ENCODE data around the gene MBD3L4. TPM values are rescaled to one million over a fixed set of nuclear protein-coding genes. Genes with fewer than 3 reads are reported as not detected.

Gene MBD3L4
- total RNA-seq, 1 donor from 2014 or later = not detected

- H3K4me3 ChIP-seq (ENCODE audit: low read depth, low read length) = no peak overlapping the region
- H3K36me3 ChIP-seq (ENCODE audit: control insufficient read depth, insufficient read depth, low read length) = no peaks in the 10 kb centered on the region
- TF ChIP-seq CTCF (IDR thresholded peaks at IDR 0.05; ENCODE audit: insufficient read depth, low read length, poor library complexity, severe bottlenecking) = no peak
- no peaks in the 10 kb centered on the region for H3K27me3 ChIP-seq (ENCODE audit: control insufficient read depth, insufficient read depth, low read length)
- DNase-seq (ENCODE audit: low read depth) = no peak
Observed at GRCh38 chr19:6996810-6997209, 43.2 kb downstream of the MBD3L4 start.

GRCh38 chr19:6995054-6995453 lies 44.9 kb downstream of the MBD3L4 start:
- H3K36me3 ChIP-seq (ENCODE audit: control insufficient read depth, insufficient read depth, low read length) = no peaks in the 10 kb centered on the region
- TF ChIP-seq CTCF (IDR thresholded peaks at IDR 0.05; ENCODE audit: insufficient read depth, low read length, poor library complexity, severe bottlenecking) = no peak
- DNase-seq (ENCODE audit: low read depth) = no peak
- no peak overlapping the region for H3K4me3 ChIP-seq (ENCODE audit: low read depth, low read length)
- H3K27me3 ChIP-seq (ENCODE audit: control insufficient read depth, insufficient read depth, low read length) = no peaks in the 10 kb centered on the region

GRCh38 chr19:6988257-6988656 lies 51.7 kb downstream of the MBD3L4 start:
- Histone ChIP-seq H3K4me3 (ENCODE audit: low read depth, low read length) (no peak overlapping the region), H3K27me3 (ENCODE audit: control insufficient read depth, insufficient read depth, low read length) (no peaks in the 10 kb centered on the region), H3K36me3 (ENCODE audit: control insufficient read depth, insufficient read depth, low read length) (no peaks in the 10 kb centered on the region)
- no peak for TF ChIP-seq CTCF (IDR thresholded peaks at IDR 0.05; ENCODE audit: insufficient read depth, low read length, poor library complexity, severe bottlenecking)
- no peak for DNase-seq (ENCODE audit: low read depth)

GRCh38 chr19:6987850-6988249 lies 52.1 kb downstream of the MBD3L4 start:
- TF ChIP-seq CTCF (IDR thresholded peaks at IDR 0.05; ENCODE audit: insufficient read depth, low read length, poor library complexity, severe bottlenecking) = no peak

More at GRCh38 chr19:6987850-6988249, 52.1 kb downstream of the MBD3L4 start:
- no peaks in the 10 kb centered on the region for H3K36me3 ChIP-seq (ENCODE audit: control insufficient read depth, insufficient read depth, low read length)
- no peak for DNase-seq (ENCODE audit: low read depth)
- no peak overlapping the region for H3K4me3 ChIP-seq (ENCODE audit: low read depth, low read length)
- H3K27me3 ChIP-seq (ENCODE audit: control insufficient read depth, insufficient read depth, low read length) = no peaks in the 10 kb centered on the region

Other genes starting within 250 kb of the MBD3L4 start
- not detected in 2 replicates for gene ADGRE1, start 152.6 kb downstream of the MBD3L4 start, total RNA-seq
- not detected in 2 replicates for gene MBD3L2B, start 18.7 kb downstream of the MBD3L4 start, total RNA-seq
- not detected in 2 replicates for gene MBD3L5, start 9.6 kb downstream of the MBD3L4 start, total RNA-seq
- not detected in 2 replicates for gene MBD3L2, start 9.1 kb upstream of the MBD3L4 start, total RNA-seq
- not detected in 2 replicates for gene MBD3L3, start 18.5 kb upstream of the MBD3L4 start, total RNA-seq
- 10.1 and 10.9 TPM in 2 replicates for gene ZNF557, start 29.5 kb upstream of the MBD3L4 start, total RNA-seq